Parathyroid adenoma (tissue), 2 donors: Measurements from ENCODE around the gene CXCL6.

ENCODE experiments used
- H2AFZ ChIP-seq: fragments of 300-600 bp; sonication (generic); one replicate; pipeline ENCODE4 v1.7.0; 2017; ENCODE audit warnings: antibody characterized with exemption, mild to moderate bottlenecking
- H3K27ac ChIP-seq: fragments of 300-600 bp; sonication (generic); one replicate; pipeline ENCODE4 v1.7.0; 2017
- H3K27me3 ChIP-seq: fragments of 300-600 bp; sonication (generic); one replicate; pipeline ENCODE4 v1.7.0; 2017; ENCODE audit warnings: low read length; ENCODE audit not compliant: control insufficient read depth, insufficient read depth
- H3K36me3 ChIP-seq: fragments of 300-600 bp; sonication (generic); one replicate; pipeline ENCODE4 v1.7.0; 2017; ENCODE audit warnings: low read length; ENCODE audit not compliant: control insufficient read depth, insufficient read depth
- H3K4me1 ChIP-seq: fragments of 300-600 bp; sonication (generic); one replicate; pipeline ENCODE4 v1.7.0; 2017; ENCODE audit warnings: control low read depth
- H3K4me2 ChIP-seq: fragments of 300-600 bp; sonication (generic); one replicate; pipeline ENCODE4 v1.7.0; 2017; ENCODE audit warnings: low read length
- H3K4me3 ChIP-seq: fragments of 300-600 bp; sonication (generic); one replicate; pipeline ENCODE4 v1.7.0; 2017; ENCODE audit warnings: low read depth, low read length
- H3K79me2 ChIP-seq: fragments of 300-600 bp; sonication (generic); one replicate; pipeline ENCODE4 v1.7.0; 2017; ENCODE audit warnings: control low read depth
- H3K9ac ChIP-seq: fragments of 300-600 bp; sonication (generic); one replicate; pipeline ENCODE4 v1.7.0; 2017; ENCODE audit warnings: mild to moderate bottlenecking
- H3K9me3 ChIP-seq: fragments of 300-600 bp; sonication (generic); one replicate; pipeline ENCODE4 v1.7.0; 2017; ENCODE audit warnings: low read length; ENCODE audit not compliant: control insufficient read depth
- TF ChIP-seq, protein P1 (sequence below): fragments of 300-600 bp; sonication (generic); IDR thresholded peaks from one replicate; pipeline ENCODE4 v1.7.0; 2017; ENCODE audit warnings: antibody characterized with exemption, mild to moderate bottlenecking
- donor health status: primary hyperparathyroidism.

The CXCL6 gene

DNA sequence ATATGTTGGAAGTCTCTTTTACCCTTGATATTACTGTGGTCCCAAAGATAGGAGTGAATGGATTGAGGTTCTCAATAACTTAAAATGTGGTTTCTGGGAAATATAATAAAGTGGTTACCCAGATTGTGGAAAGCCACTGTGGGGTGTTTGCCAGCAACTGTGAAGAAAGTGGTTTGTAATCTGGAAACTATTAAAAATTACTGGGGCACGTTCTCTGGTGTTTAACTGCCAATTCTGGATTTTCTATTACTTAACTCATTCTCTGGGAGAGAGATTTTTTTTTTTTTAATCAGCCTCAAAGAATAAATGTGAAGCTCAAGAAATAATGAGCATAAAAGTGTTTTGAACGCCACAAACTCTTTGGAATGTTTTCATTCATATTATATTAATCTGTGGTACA, 4.9 kb upstream of the CXCL6 start:
- H3K4me3 ChIP-seq, result no peak overlapping the region
- H3K4me2 ChIP-seq, result no peak overlapping the region
- H3K9me3 ChIP-seq, result no peaks in the 10 kb centered on the region
- TF ChIP-seq, protein P1, sequence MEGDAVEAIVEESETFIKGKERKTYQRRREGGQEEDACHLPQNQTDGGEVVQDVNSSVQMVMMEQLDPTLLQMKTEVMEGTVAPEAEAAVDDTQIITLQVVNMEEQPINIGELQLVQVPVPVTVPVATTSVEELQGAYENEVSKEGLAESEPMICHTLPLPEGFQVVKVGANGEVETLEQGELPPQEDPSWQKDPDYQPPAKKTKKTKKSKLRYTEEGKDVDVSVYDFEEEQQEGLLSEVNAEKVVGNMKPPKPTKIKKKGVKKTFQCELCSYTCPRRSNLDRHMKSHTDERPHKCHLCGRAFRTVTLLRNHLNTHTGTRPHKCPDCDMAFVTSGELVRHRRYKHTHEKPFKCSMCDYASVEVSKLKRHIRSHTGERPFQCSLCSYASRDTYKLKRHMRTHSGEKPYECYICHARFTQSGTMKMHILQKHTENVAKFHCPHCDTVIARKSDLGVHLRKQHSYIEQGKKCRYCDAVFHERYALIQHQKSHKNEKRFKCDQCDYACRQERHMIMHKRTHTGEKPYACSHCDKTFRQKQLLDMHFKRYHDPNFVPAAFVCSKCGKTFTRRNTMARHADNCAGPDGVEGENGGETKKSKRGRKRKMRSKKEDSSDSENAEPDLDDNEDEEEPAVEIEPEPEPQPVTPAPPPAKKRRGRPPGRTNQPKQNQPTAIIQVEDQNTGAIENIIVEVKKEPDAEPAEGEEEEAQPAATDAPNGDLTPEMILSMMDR, result no peak
- no peak overlapping the region for H3K27ac ChIP-seq
- no peaks in the 10 kb centered on the region for H3K4me1 ChIP-seq
- no peaks in the 10 kb centered on the region for H3K79me2 ChIP-seq
- no peaks in the 10 kb centered on the region for H3K36me3 ChIP-seq
- H3K9ac ChIP-seq, result no peak overlapping the region
- H2AFZ ChIP-seq, result no peak overlapping the region
- H3K27me3 ChIP-seq, result no peaks in the 10 kb centered on the region

GRCh38 chr4:73832651-73833237, 3.7 kb upstream of the CXCL6 start:
- Histone ChIP-seq H3K27ac (no peak overlapping the region), H3K9ac (no peak overlapping the region), H3K4me2 (no peak overlapping the region), H3K36me3 (no peaks in the 10 kb centered on the region), H3K9me3 (no peaks in the 10 kb centered on the region), H2AFZ (no peak overlapping the region), H3K27me3 (no peaks in the 10 kb centered on the region), H3K4me1 (no peaks in the 10 kb centered on the region), H3K79me2 (no peaks in the 10 kb centered on the region), H3K4me3 (no peak overlapping the region)
- TF ChIP-seq, protein P1, result no peak

DNA sequence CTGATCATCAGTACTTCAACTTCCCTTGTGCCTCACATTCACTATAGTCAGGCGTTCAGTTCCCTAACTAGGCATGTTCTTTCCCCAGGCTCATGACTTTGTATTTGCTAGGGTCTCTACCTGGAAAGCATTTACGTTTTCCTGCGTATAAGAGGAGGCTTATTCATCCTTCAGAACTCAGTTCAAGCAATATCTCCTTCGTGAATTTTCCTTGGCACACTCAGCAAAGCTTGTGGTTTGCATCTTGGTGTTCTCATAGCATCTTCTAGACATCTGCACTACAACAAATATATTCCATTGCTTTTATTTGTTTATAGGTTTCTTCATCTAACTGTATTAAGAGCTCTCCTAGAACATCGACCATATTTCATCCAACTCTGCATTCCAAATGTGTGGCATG, 2.6 kb downstream of the CXCL6 start:
- H3K4me2 ChIP-seq, result no peak overlapping the region
- H3K27ac ChIP-seq, result no peak overlapping the region
- no peaks in the 10 kb centered on the region for H3K9me3 ChIP-seq
- H3K4me3 ChIP-seq, result no peak overlapping the region
- TF ChIP-seq, protein P1, result no peak
- no peak overlapping the region for H2AFZ ChIP-seq
- H3K27me3 ChIP-seq, result no peaks in the 10 kb centered on the region
- H3K36me3 ChIP-seq, result no peaks in the 10 kb centered on the region
- H3K9ac ChIP-seq, result no peak overlapping the region
- H3K79me2 ChIP-seq, result no peaks in the 10 kb centered on the region
- H3K4me1 ChIP-seq, result no peaks in the 10 kb centered on the region

- H3K27me3 ChIP-seq, result no peaks in the 10 kb centered on the region
- no peaks in the 10 kb centered on the region for H3K36me3 ChIP-seq
- no peak overlapping the region for H3K4me2 ChIP-seq
- H3K9ac ChIP-seq, result no peak overlapping the region
- no peaks in the 10 kb centered on the region for H3K9me3 ChIP-seq
- no peaks in the 10 kb centered on the region for H3K4me1 ChIP-seq
- TF ChIP-seq, protein P1, result no peak
- H2AFZ ChIP-seq, result no peak overlapping the region
- H3K27ac ChIP-seq, result no peak overlapping the region
- no peaks in the 10 kb centered on the region for H3K79me2 ChIP-seq
- H3K4me3 ChIP-seq, result no peak overlapping the region
These were observed 3.2 kb downstream of the CXCL6 start for GRCh38 chr4:73839715-73840114.

DNA sequence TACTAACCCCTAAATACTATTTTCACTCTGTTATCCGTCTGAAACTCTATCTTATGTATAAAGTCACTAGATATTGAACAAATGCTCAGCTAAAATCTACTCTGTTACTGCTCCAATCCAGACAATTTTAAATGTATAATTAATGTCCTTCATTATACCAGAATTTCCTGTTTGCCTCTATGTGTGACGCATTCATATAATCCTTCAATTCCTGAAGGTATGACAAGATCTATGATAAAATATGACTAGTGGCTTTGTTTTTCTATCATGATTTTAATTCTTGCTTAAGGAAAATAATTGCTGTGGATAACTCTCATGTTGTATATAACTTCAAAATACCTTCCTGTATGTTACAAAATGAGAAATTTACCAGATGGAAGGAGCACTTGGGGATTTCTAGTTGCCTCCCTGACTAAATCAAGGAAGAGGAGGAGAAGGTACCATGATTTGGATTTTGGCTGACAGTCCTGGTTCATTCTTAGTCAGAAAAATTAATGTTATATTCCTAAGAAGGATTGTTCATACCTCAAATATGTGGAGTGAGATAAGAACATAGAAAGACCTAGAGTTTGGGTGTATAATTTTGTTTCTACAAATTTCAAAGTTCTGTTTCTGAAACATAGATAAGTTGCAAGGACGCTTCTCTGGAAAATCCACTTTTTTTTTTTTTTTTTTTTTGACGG, 4.9 kb downstream of the CXCL6 start:
- no peak overlapping the region for H2AFZ ChIP-seq
- no peaks in the 10 kb centered on the region for H3K9me3 ChIP-seq
- H3K4me2 ChIP-seq, result no peak overlapping the region
- H3K9ac ChIP-seq, result no peak overlapping the region
- H3K27me3 ChIP-seq, result no peaks in the 10 kb centered on the region
- H3K4me3 ChIP-seq, result no peak overlapping the region
- no peaks in the 10 kb centered on the region for H3K4me1 ChIP-seq
- no peak overlapping the region for H3K27ac ChIP-seq
- no peaks in the 10 kb centered on the region for H3K36me3 ChIP-seq
- no peaks in the 10 kb centered on the region for H3K79me2 ChIP-seq
- TF ChIP-seq, protein P1, result no peak
